Mesothelial cell of epicardium (in vitro differentiated cells): Measurements from ENCODE around the gene BCS1L. TPM values are rescaled to one million over a fixed set of nuclear protein-coding genes. Genes with fewer than 3 reads are reported as not detected.

Experiments
- DNase-seq, 2 experiments: peaks; one replicate each; pipeline ENCODE4 v3.0.0; 2021; ENCODE audit warnings: low spot score in 2 of 2; ENCODE audit not compliant: unreplicated experiment in 2 of 2
- H3K27ac Mint-ChIP-seq: 2 replicates; pipeline ENCODE4 v1.8.0; 2021; ENCODE audit warnings: mixed read lengths
- H3K27me3 Mint-ChIP-seq: 2 replicates; pipeline ENCODE4 v1.8.0; 2021; ENCODE audit warnings: low read depth, mixed read lengths
- H3K36me3 Mint-ChIP-seq: 2 replicates; pipeline ENCODE4 v1.8.0; 2021; ENCODE audit warnings: mixed read lengths
- H3K4me1 Mint-ChIP-seq: 2 replicates; pipeline ENCODE4 v1.8.0; 2021; ENCODE audit warnings: mixed read lengths
- H3K4me3 Mint-ChIP-seq: 2 replicates; pipeline ENCODE4 v1.8.0; 2021; ENCODE audit warnings: mild to moderate bottlenecking, moderate library complexity, mixed read lengths
- H3K9me3 Mint-ChIP-seq: 2 replicates; pipeline ENCODE4 v1.8.0; 2021; ENCODE audit warnings: mixed read lengths
- CTCF ChIP-seq: fragments of 200-600 bp; sonication (generic); IDR thresholded peaks from one replicate; pipeline ENCODE4 v1.5.0; 2021; ENCODE audit warnings: antibody characterized with exemption; ENCODE audit not compliant: unreplicated experiment
- total RNA-seq: library from RNA; stranded (reverse); gene quantifications from 3 replicates; pipeline ENCODE4 v1.2.1, GENCODE V29; 2021

Gene BCS1L
- total RNA-seq, 1 donor from 2014 or later, result 39.4 TPM

GRCh38 chr2:218623366-218623705, 36.1 kb upstream of the BCS1L start:
- DNase-seq, result no peak
- Mint-ChIP-seq H3K9me3 (no peaks in the 10 kb centered on the region), H3K27ac (peak overlapping the region; percentile 37), H3K27me3 (no peaks in the 10 kb centered on the region), H3K4me1 (peaks cover 7% of the 10 kb centered on the region), H3K36me3 (no peaks in the 10 kb centered on the region), H3K4me3 (no peak overlapping the region)
- TF ChIP-seq CTCF, result no peak

GRCh38 chr2:218626369-218626768, 33.1 kb upstream of the BCS1L start:
- Mint-ChIP-seq H3K36me3 (no peaks in the 10 kb centered on the region), H3K4me3 (no peak overlapping the region), H3K4me1 (peaks cover 7% of the 10 kb centered on the region), H3K9me3 (no peaks in the 10 kb centered on the region), H3K27me3 (no peaks in the 10 kb centered on the region), H3K27ac (no peak overlapping the region)
- no peak for TF ChIP-seq CTCF
- DNase-seq, result no peak

- no peaks in the 10 kb centered on the region for H3K9me3 Mint-ChIP-seq
- DNase-seq, result no peak
- H3K27me3 Mint-ChIP-seq, result no peaks in the 10 kb centered on the region
- no peak overlapping the region for H3K27ac Mint-ChIP-seq
- TF ChIP-seq CTCF, result no peak
- no peaks in the 10 kb centered on the region for H3K36me3 Mint-ChIP-seq
- no peak overlapping the region for H3K4me3 Mint-ChIP-seq
- peaks cover 4% of the 10 kb centered on the region for H3K4me1 Mint-ChIP-seq
These were observed 31.5 kb upstream of the BCS1L start for GRCh38 chr2:218627939-218628338.

GRCh38 chr2:218631837-218632236, 27.6 kb upstream of the BCS1L start:
- Mint-ChIP-seq H3K9me3 (no peaks in the 10 kb centered on the region), H3K4me1 (no peaks in the 10 kb centered on the region), H3K36me3 (peaks cover 8% of the 10 kb centered on the region), H3K27ac (no peak overlapping the region), H3K27me3 (no peaks in the 10 kb centered on the region), H3K4me3 (no peak overlapping the region)
- DNase-seq, result no peak
- no peak for TF ChIP-seq CTCF

GRCh38 chr2:218635719-218636118, 23.8 kb upstream of the BCS1L start:
- no peak for DNase-seq
- no peak overlapping the region for H3K27ac Mint-ChIP-seq
- no peak for TF ChIP-seq CTCF
- no peaks in the 10 kb centered on the region for H3K27me3 Mint-ChIP-seq
- H3K4me1 Mint-ChIP-seq, result no peaks in the 10 kb centered on the region
- H3K36me3 Mint-ChIP-seq, result peaks cover 30% of the 10 kb centered on the region
- H3K9me3 Mint-ChIP-seq, result no peaks in the 10 kb centered on the region
- H3K4me3 Mint-ChIP-seq, result no peak overlapping the region

- no peaks in the 10 kb centered on the region for H3K27me3 Mint-ChIP-seq
- no peak overlapping the region for H3K27ac Mint-ChIP-seq
- no peak for DNase-seq
- no peak overlapping the region for H3K4me3 Mint-ChIP-seq
- H3K9me3 Mint-ChIP-seq, result no peaks in the 10 kb centered on the region
- TF ChIP-seq CTCF, result no peak
- no peaks in the 10 kb centered on the region for H3K4me1 Mint-ChIP-seq
- peaks cover 34% of the 10 kb centered on the region for H3K36me3 Mint-ChIP-seq
These were observed 21.1 kb upstream of the BCS1L start for GRCh38 chr2:218638372-218638771.
